HCT116 (cell line): ENCODE measurements around the gene MAGEA11. TPM values are rescaled to one million over a fixed set of nuclear protein-coding genes. Genes with fewer than 3 reads are reported as not detected.
"Not testable (repeated sequence)": the region's sequence is repeated elsewhere in the genome, so short reads cannot be mapped to it uniquely, and the experiment has no call there.

Experiments used
- ATAC-seq: fragments of 200-7000 bp; cut with Tn5 transposase; 2 replicates; pipeline ENCODE4 v1.9.1; 2020; ENCODE audit warnings: mild to moderate bottlenecking, moderate library complexity
- BruUV-seq: library from RNA; stranded (reverse); fragments of 400-500 nt; replicated peaks from 2 replicates; lab custom pipeline; 2021; lab: Mats Ljungman, UMichigan
- CTCF ChIA-PET: fragments of 300-600 bp; sonication (Branson Sonifier 250); formaldehyde crosslinking; loops from one replicate; lab custom pipeline; 2021; ENCODE audit warnings: antibody characterized with exemption; lab: Charles Lee
- POLR2A ChIA-PET: fragments of 300-600, 350-600 bp; sonication (Branson Sonifier 250); formaldehyde crosslinking; loops from one replicate; lab custom pipeline; 2021; ENCODE audit warnings: antibody characterized with exemption; lab: Charles Lee
- RAD21 ChIA-PET, 2 experiments: fragments of 300-600 bp; sonication (Branson Sonifier 250); formaldehyde crosslinking; loops; one replicate each; lab custom pipeline; 2023; ENCODE audit warnings: low total read pairs in 2 of 2; ENCODE audit not compliant: uncharacterized antibody in 2 of 2, unreplicated experiment in 2 of 2, low non-redundant PET in 1 of 2; lab: Charles Lee
- DNase-seq: peaks from one replicate; pipeline ENCODE4 v3.0.0-alpha.2; 2010; ENCODE audit warnings: low read depth, low spot score
- H2AFZ ChIP-seq: fragments of 200-600 bp; shearing (Covaris generic), sonication (generic); 2 replicates; pipeline ENCODE4 v1.6.1; 2017; ENCODE audit warnings: low read depth, mixed run types, mixed read lengths, antibody characterized with exemption, low read length; ENCODE audit not compliant: poor library complexity, severe bottlenecking
- H3K27ac ChIP-seq: 2 replicates; pipeline ENCODE4 v1.5.1; 2012; ENCODE audit warnings: low read depth, low read length
- H3K27me3 ChIP-seq: fragments of 200-600 bp; sonication (generic); 2 replicates; pipeline ENCODE4 v1.6.1; 2016; ENCODE audit warnings: mixed run types, low read length, mixed read lengths; ENCODE audit not compliant: insufficient read depth
- H3K36me3 ChIP-seq, 2 experiments: fragments of 200-500 bp in 1 of 2; fragments of 200-600 bp in 1 of 2; sonication (Bioruptor generic) in 1 of 2; sonication (generic) in 1 of 2; 2 replicates each; pipeline versions ENCODE4 v1.5.1 to v1.6.1; 2014 to 2016; ENCODE audit warnings: low read length in 2 of 2, inconsistent platforms in 1 of 2, mixed read lengths in 1 of 2, mixed run types in 1 of 2; ENCODE audit not compliant: insufficient read depth in 2 of 2, control insufficient read depth in 1 of 2
- H3K4me1 ChIP-seq, 2 experiments: fragments of 200-600 bp in 1 of 2; sonication (generic) in 1 of 2; 2 replicates each; pipeline versions ENCODE4 v1.5.1 to v1.6.1; 2012 to 2017; ENCODE audit warnings: low read length in 2 of 2, inconsistent platforms in 1 of 2, mild to moderate bottlenecking in 1 of 2, mixed read lengths in 1 of 2, mixed run types in 1 of 2, moderate library complexity in 1 of 2; ENCODE audit not compliant: insufficient read depth in 2 of 2, control insufficient read depth in 1 of 2
- H3K4me2 ChIP-seq: fragments of 200-600 bp; sonication (generic); 2 replicates; pipeline ENCODE4 v1.6.1; 2017; ENCODE audit warnings: mixed run types, low read length, mixed read lengths
- H3K4me3 ChIP-seq, 2 experiments: fragments of 200-600 bp in 1 of 2; sonication (generic) in 1 of 2; replicated peaks in 1 of 2; 2 replicates each; pipeline ENCODE4 v1.5.1; 2011 to 2016; ENCODE audit warnings: low read length in 2 of 2, control low read depth in 1 of 2, low read depth in 1 of 2, mild to moderate bottlenecking in 1 of 2, mixed read lengths in 1 of 2, mixed run types in 1 of 2
- H3K79me2 ChIP-seq: fragments of 200-600 bp; sonication (generic); 2 replicates; pipeline ENCODE4 v1.6.1; 2017; ENCODE audit warnings: mild to moderate bottlenecking, mixed run types, low read length, moderate library complexity, mixed read lengths; ENCODE audit not compliant: insufficient read depth
- H3K9ac ChIP-seq: fragments of 200-600 bp; sonication (generic); 2 replicates; pipeline ENCODE4 v1.6.1; 2016; ENCODE audit warnings: low read length, mixed read lengths
- H3K9me2 ChIP-seq: fragments of 200-600 bp; sonication (generic), shearing (Covaris generic); 2 replicates; pipeline ENCODE4 v1.6.1; 2017; ENCODE audit warnings: mixed run types, mild to moderate bottlenecking, moderate library complexity; ENCODE audit not compliant: insufficient read depth
- H3K9me3 ChIP-seq, 2 experiments: fragments of 200-500 bp in 1 of 2; fragments of 200-600 bp in 1 of 2; sonication (Bioruptor generic) in 1 of 2; sonication (generic) in 1 of 2; 2 replicates each; pipeline ENCODE4 v1.6.1; 2014 to 2017; ENCODE audit warnings: low read length in 2 of 2, mixed read lengths in 2 of 2, inconsistent platforms in 1 of 2, low read depth in 1 of 2, mild to moderate bottlenecking in 1 of 2, mixed run types in 1 of 2, moderate library complexity in 1 of 2; ENCODE audit not compliant: control insufficient read depth in 1 of 2, insufficient read depth in 1 of 2
- H4K20me1 ChIP-seq: fragments of 200-600 bp; sonication (generic), shearing (Covaris generic); 2 replicates; pipeline ENCODE4 v1.6.1; 2017; ENCODE audit warnings: mixed run types, mild to moderate bottlenecking, moderate library complexity; ENCODE audit not compliant: insufficient read depth
- FOSL1 ChIP-seq: IDR thresholded peaks from 2 replicates; pipeline ENCODE4 v1.6.1; 2012; ENCODE audit warnings: low read depth
- SP1 ChIP-seq: IDR thresholded peaks from 2 replicates; pipeline ENCODE4 v1.6.1; 2012; ENCODE audit warnings: low read depth
- SRF ChIP-seq: IDR thresholded peaks from 2 replicates; pipeline ENCODE4 v1.6.1; 2012; ENCODE audit warnings: low read depth
- TCF7L2 ChIP-seq: IDR thresholded peaks from 2 replicates; pipeline ENCODE4 v1.7.0; 2011; ENCODE audit warnings: borderline replicate concordance, inconsistent platforms; ENCODE audit not compliant: insufficient read depth, insufficient read length; ENCODE audit errors: extremely low read depth
- intact Hi-C: fragments of 100-400 bp; cut with micrococcal nuclease; formaldehyde crosslinking; loops from 2 replicates; pipeline ENCODE4 v1.10.0; 2022
- total RNA-seq: library from RNA; stranded (reverse); gene quantifications from one replicate; pipeline ENCODE4 v1.2.1, GENCODE V29; 2021; ENCODE audit not compliant: unreplicated experiment
- TF ChIP-seq, protein P1 (sequence below): IDR thresholded peaks from 2 replicates; pipeline ENCODE4 v1.6.1; 2012
- TF ChIP-seq, protein P2 (sequence below): IDR thresholded peaks from 2 replicates; pipeline ENCODE4 v1.6.1; 2012; ENCODE audit warnings: low read depth
- TF ChIP-seq, protein P3 (sequence below), 3 experiments: fragments of 200-600 bp in 1 of 3; sonication (generic) in 1 of 3; IDR thresholded peaks in 2 of 3; conservative IDR thresholded peaks in 1 of 3; 2 replicates each; pipeline ENCODE4 v1.5.1; 2012 to 2017; ENCODE audit warnings: low read depth in 2 of 3, low read length in 2 of 3, antibody characterized with exemption in 1 of 3, borderline replicate concordance in 1 of 3, control low read depth in 1 of 3, mild to moderate bottlenecking in 1 of 3, mixed read lengths in 1 of 3, mixed run types in 1 of 3, moderate library complexity in 1 of 3; ENCODE audit not compliant: insufficient read depth in 1 of 3

Gene MAGEA11
- total RNA-seq, 1 experiment from 2014 or later = not detected

DNA sequence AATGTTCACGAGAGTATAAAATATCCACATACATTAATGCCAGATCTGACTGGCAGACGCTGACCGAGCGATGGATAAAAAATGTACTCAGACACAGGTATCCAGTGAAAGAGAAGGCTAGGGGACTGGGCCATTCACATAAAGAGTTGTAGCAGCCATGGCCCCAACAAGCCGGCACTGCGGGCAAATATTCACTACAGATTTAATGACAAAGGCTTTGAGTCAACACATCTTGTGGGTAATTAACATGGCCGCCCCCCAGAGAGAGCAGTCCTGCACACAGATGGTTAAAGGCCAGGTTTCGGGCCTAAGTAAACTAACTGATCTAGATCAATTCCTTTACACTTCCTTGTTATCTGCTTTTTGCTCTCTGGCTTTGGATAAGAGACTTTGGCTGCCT lies 36.3 kb upstream of the MAGEA11 start:
- RAD21 ChIA-PET, H3K4me2 ChIP-seq, H3K79me2 ChIP-seq, intact Hi-C loops, H2AFZ ChIP-seq, H3K4me1 ChIP-seq, H3K27me3 ChIP-seq, H3K36me3 ChIP-seq, POLR2A ChIA-PET, ATAC-seq, BruUV-seq, H3K9ac ChIP-seq, H3K9me3 ChIP-seq, CTCF ChIA-PET, H3K9me2 ChIP-seq, H3K4me3 ChIP-seq, DNase-seq, H3K27ac ChIP-seq, H4K20me1 ChIP-seq: not testable (repeated sequence)

DNA sequence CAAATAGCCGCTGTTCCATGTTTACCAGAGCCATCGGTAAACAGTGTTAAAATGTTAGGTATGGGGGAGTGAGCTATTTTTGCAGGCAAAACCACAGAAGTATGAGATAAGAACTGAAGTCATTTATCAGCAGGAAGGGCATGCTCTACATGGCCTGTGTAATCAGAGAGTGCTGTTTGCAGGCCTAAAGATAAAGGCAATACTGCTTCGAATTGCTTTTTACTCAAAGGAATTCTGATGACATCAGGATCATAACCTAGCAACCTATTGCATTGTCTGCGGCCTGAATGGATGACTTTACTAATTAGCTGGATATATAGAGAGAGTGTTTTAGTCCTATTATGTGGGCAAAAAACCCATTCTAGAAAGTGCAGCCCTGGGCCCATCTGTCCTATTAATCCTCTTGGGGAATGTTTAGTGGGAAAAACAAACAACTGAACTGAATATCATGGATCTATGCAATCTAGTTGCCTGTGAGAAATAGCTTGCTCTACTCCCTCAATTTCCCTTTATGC lies 32.6 kb upstream of the MAGEA11 start:
- H4K20me1 ChIP-seq, H3K36me3 ChIP-seq, H3K79me2 ChIP-seq, ATAC-seq, H3K4me3 ChIP-seq, DNase-seq, H3K9me3 ChIP-seq, H3K9me2 ChIP-seq, POLR2A ChIA-PET, intact Hi-C loops, H3K9ac ChIP-seq, H3K27ac ChIP-seq, BruUV-seq, H3K27me3 ChIP-seq, H3K4me1 ChIP-seq, CTCF ChIA-PET, RAD21 ChIA-PET, H2AFZ ChIP-seq, H3K4me2 ChIP-seq: not testable (repeated sequence)

DNA sequence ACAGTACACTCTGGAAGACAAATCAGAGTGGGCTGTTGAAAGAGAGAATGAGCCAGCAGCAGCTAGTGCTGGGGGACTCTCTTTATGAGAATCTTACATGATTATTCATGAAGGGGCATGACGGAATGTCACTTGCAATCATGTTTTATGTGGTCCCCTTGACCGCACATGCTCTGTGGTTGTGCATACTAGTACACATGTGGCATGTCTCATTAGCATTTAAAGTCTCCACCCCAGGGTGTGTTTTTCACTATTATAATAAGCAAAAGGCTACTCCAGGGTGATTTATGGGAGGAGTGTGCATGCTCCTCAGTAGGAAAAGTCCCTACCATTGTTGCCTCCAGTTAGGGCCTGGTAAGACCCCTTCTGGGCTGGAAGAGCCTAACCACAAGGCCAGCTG lies 30.7 kb upstream of the MAGEA11 start:
- no peaks in the 10 kb centered on the region for H3K27me3 ChIP-seq
- RAD21 ChIA-PET = no interaction called here
- H2AFZ ChIP-seq = no peak overlapping the region
- no peak overlapping the region for H3K27ac ChIP-seq
- no peaks in the 10 kb centered on the region for H3K79me2 ChIP-seq
- no peaks in the 10 kb centered on the region for H4K20me1 ChIP-seq
- H3K9me3 ChIP-seq = no peaks in the 10 kb centered on the region
- H3K9me2 ChIP-seq = no peaks in the 10 kb centered on the region
- CTCF ChIA-PET = no interaction called here
- no peaks in the 10 kb centered on the region for H3K36me3 ChIP-seq
- H3K4me1 ChIP-seq = no peaks in the 10 kb centered on the region
- DNase-seq (no peak), ATAC-seq (no peak)
- intact Hi-C loops = no loop called here
- no peak overlapping the region for H3K9ac ChIP-seq
- no peak overlapping the region for H3K4me2 ChIP-seq
- H3K4me3 ChIP-seq = no peak overlapping the region
- BruUV-seq = no TSS peak
- POLR2A ChIA-PET = no interaction called here
- TF ChIP-seq, protein P1, sequence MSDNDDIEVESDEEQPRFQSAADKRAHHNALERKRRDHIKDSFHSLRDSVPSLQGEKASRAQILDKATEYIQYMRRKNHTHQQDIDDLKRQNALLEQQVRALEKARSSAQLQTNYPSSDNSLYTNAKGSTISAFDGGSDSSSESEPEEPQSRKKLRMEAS = no peak
- TF ChIP-seq, protein P2, sequence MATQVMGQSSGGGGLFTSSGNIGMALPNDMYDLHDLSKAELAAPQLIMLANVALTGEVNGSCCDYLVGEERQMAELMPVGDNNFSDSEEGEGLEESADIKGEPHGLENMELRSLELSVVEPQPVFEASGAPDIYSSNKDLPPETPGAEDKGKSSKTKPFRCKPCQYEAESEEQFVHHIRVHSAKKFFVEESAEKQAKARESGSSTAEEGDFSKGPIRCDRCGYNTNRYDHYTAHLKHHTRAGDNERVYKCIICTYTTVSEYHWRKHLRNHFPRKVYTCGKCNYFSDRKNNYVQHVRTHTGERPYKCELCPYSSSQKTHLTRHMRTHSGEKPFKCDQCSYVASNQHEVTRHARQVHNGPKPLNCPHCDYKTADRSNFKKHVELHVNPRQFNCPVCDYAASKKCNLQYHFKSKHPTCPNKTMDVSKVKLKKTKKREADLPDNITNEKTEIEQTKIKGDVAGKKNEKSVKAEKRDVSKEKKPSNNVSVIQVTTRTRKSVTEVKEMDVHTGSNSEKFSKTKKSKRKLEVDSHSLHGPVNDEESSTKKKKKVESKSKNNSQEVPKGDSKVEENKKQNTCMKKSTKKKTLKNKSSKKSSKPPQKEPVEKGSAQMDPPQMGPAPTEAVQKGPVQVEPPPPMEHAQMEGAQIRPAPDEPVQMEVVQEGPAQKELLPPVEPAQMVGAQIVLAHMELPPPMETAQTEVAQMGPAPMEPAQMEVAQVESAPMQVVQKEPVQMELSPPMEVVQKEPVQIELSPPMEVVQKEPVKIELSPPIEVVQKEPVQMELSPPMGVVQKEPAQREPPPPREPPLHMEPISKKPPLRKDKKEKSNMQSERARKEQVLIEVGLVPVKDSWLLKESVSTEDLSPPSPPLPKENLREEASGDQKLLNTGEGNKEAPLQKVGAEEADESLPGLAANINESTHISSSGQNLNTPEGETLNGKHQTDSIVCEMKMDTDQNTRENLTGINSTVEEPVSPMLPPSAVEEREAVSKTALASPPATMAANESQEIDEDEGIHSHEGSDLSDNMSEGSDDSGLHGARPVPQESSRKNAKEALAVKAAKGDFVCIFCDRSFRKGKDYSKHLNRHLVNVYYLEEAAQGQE = no peak
- no peak for TF ChIP-seq SRF
- no peak for TF ChIP-seq SP1
- TF ChIP-seq TCF7L2 = no peak
- TF ChIP-seq, protein P3, sequence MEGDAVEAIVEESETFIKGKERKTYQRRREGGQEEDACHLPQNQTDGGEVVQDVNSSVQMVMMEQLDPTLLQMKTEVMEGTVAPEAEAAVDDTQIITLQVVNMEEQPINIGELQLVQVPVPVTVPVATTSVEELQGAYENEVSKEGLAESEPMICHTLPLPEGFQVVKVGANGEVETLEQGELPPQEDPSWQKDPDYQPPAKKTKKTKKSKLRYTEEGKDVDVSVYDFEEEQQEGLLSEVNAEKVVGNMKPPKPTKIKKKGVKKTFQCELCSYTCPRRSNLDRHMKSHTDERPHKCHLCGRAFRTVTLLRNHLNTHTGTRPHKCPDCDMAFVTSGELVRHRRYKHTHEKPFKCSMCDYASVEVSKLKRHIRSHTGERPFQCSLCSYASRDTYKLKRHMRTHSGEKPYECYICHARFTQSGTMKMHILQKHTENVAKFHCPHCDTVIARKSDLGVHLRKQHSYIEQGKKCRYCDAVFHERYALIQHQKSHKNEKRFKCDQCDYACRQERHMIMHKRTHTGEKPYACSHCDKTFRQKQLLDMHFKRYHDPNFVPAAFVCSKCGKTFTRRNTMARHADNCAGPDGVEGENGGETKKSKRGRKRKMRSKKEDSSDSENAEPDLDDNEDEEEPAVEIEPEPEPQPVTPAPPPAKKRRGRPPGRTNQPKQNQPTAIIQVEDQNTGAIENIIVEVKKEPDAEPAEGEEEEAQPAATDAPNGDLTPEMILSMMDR (IDR thresholded peaks at IDR 0.05 in 2 of 3, conservative IDR thresholded peaks at IDR 0.05 in 1 of 3; ENCODE audit: borderline replicate concordance in 1 of 3, insufficient read depth in 1 of 3, low read depth in 2 of 3, low read length in 2 of 3) = no peak
- TF ChIP-seq FOSL1 = no peak
